Kidney (tissue), 14 donors: ENCODE data around the gene NUDT3. TPM values are rescaled to one million over a fixed set of nuclear protein-coding genes. Genes with fewer than 3 reads are reported as not detected.

Source experiments
- DNase-seq, 5 donors: peaks; one replicate each; pipeline ENCODE4 v3.0.0-alpha.2; 2013 to 2020
- FAIRE-seq: peaks from 2 replicates; lab custom pipeline; 2012; peaks lifted over from hg19 to GRCh38; lab: Jason Lieb, UNC
- H3K27ac ChIP-seq, 2 donors: one replicate each; pipeline ENCODE4 v1.7.0; 2013; ENCODE audit warnings: low read depth in 2 of 2, low read length in 2 of 2, inconsistent platforms in 1 of 2
- H3K27me3 ChIP-seq: one replicate; pipeline ENCODE4 v1.7.1; 2013; ENCODE audit warnings: low read length, inconsistent platforms; ENCODE audit not compliant: control insufficient read depth, insufficient read depth
- H3K36me3 ChIP-seq, 3 donors: one replicate each; pipeline versions ENCODE4 v1.7.0 to v1.7.1; 2013; ENCODE audit warnings: low read length in 3 of 3, control low read depth in 1 of 3, inconsistent platforms in 1 of 3; ENCODE audit not compliant: insufficient read depth in 3 of 3, control insufficient read depth in 2 of 3
- H3K4me1 ChIP-seq, 3 donors: one replicate each; pipeline versions ENCODE4 v1.7.0 to v1.7.1; 2013; ENCODE audit warnings: low read length in 3 of 3, inconsistent platforms in 1 of 3, low read depth in 1 of 3; ENCODE audit not compliant: control insufficient read depth in 2 of 3, insufficient read depth in 2 of 3
- H3K4me3 ChIP-seq, 3 donors: one replicate each; pipeline versions ENCODE4 v1.7.0 to v1.8.1; 2013; ENCODE audit warnings: low read length in 3 of 3, control low read depth in 1 of 3, inconsistent platforms in 1 of 3
- H3K9ac ChIP-seq, 3 donors: one replicate each; pipeline versions ENCODE4 v1.7.0 to v1.7.1; 2013; ENCODE audit warnings: low read length in 3 of 3, control low read depth in 1 of 3, inconsistent platforms in 1 of 3
- H3K9me3 ChIP-seq, 3 donors: one replicate each; pipeline versions ENCODE4 v1.7.0 to v1.7.1; 2013; ENCODE audit warnings: low read length in 3 of 3, control low read depth in 1 of 3, inconsistent platforms in 1 of 3; ENCODE audit not compliant: control insufficient read depth in 2 of 3, insufficient read depth in 1 of 3
- intact Hi-C: fragments of 100-400 bp; cut with DNase I; formaldehyde crosslinking; loops from one replicate; pipeline ENCODE4 v1.11.1; 2022
- polyA plus RNA-seq: library from polyadenylated mRNA; stranded (reverse); fragments of 350-450 nt; fragmentation: Illumina TruSeq; extraction: RNeasy Lipid Tissue Mini Kit (QIAGEN cat#74804); gene quantifications from one replicate; pipeline ENCODE4 v1.2.3, GENCODE V29; 2014; ENCODE audit warnings: low read depth, low replicate concordance; ENCODE audit not compliant: insufficient read depth
- total RNA-seq: library from RNA; stranded (reverse); fragmentation: NEBNext Ultra II Directional; extraction: Animal tissue kit (Norgen Biotek cat#: 25700); gene quantifications from one replicate; pipeline ENCODE4 v1.2.1, GENCODE V29; 2021
- TF ChIP-seq, protein P1 (sequence below): IDR thresholded peaks from 3 replicates; pipeline ENCODE4 v1.5.1; 2012; ENCODE audit warnings: mild to moderate bottlenecking, moderate library complexity, borderline replicate concordance; ENCODE audit not compliant: insufficient read depth; ENCODE audit errors: extremely low read depth
- donor health status: control.
- donor health status: control.
- donor health status: control.
- donor health status: control.
- donor health status: control.
- donor health status: DM: yes; HTN: yes; CAD: no.
- donor health status: Normal renal cell carcinoma (clear cell type).

NUDT3 gene
- total and polyA plus RNA-seq, 2 donors from 2014 or later: 17.7 to 53.8 TPM

DNA sequence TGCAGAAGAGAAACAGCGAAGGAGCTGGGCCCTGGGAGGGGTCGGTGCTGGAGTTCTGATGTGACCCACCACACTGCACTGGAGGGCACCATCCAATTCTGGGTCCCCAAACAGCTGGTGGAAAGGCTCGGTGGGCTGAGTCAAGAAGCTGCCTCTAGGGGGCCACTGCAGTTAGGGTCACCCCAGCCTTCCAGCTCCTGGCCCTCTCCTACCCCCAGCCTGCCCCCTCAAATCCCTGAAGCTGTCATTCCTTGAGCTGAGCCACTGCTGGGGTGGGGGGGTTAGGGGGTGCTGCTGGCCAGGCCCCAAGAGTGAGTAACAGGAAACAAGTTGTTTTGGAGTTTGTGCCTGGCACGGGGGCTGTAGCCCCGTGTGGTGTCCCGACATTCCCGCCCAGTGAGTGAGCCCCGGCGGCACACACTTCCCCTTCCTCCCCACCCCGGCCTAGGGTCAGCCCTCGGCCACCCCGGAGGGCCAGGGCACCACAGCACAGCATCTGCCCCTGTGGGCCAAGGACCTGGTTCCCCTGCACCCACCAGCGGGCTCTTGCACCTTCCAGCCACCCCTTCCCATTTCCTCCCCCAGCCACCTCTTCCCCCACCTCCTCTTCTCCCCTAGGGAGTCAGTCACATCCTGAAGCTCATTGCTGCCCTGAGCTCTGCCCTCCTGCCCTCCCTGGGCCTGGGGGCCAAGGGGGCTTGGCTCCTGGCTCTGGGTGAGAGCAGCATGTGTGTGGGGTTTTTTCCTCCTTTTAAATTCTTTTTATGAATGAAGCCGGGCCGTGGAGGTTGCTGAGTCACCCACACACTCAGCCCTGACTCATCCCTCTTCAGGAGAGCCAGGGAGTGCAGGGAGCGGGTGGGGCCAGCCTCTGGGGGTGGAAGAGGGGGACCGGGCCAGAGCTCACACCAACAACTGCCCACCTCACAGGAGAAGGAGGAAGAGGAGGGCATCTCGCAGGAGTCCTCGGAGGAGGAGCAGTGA is 148.3 kb downstream of the NUDT3 start:
- H3K27me3 ChIP-seq: no peaks in the 10 kb centered on the region
- no peak overlapping the region for H3K4me3 ChIP-seq
- H3K4me1 ChIP-seq: peaks cover 0 to 10% (median 0%) of the 10 kb centered on the region in 3 donors
- FAIRE-seq (no peak), DNase-seq (peak in 1 of 5 donors; percentile 89)
- no peaks in the 10 kb centered on the region for H3K9me3 ChIP-seq
- TF ChIP-seq, protein P1, sequence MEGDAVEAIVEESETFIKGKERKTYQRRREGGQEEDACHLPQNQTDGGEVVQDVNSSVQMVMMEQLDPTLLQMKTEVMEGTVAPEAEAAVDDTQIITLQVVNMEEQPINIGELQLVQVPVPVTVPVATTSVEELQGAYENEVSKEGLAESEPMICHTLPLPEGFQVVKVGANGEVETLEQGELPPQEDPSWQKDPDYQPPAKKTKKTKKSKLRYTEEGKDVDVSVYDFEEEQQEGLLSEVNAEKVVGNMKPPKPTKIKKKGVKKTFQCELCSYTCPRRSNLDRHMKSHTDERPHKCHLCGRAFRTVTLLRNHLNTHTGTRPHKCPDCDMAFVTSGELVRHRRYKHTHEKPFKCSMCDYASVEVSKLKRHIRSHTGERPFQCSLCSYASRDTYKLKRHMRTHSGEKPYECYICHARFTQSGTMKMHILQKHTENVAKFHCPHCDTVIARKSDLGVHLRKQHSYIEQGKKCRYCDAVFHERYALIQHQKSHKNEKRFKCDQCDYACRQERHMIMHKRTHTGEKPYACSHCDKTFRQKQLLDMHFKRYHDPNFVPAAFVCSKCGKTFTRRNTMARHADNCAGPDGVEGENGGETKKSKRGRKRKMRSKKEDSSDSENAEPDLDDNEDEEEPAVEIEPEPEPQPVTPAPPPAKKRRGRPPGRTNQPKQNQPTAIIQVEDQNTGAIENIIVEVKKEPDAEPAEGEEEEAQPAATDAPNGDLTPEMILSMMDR: peak; percentile 14
- intact Hi-C loops: loop anchor here (10.0 kb wide), 1 partner anchor 171 kb away; no protein-coding TSS in a partner anchor
- peak overlapping the region in 1 of 3 donors; percentile 7 for H3K9ac ChIP-seq
- H3K36me3 ChIP-seq: no peaks in the 10 kb centered on the region
- peak overlapping the region in 1 of 2 donors; percentile 9 for H3K27ac ChIP-seq

DNA sequence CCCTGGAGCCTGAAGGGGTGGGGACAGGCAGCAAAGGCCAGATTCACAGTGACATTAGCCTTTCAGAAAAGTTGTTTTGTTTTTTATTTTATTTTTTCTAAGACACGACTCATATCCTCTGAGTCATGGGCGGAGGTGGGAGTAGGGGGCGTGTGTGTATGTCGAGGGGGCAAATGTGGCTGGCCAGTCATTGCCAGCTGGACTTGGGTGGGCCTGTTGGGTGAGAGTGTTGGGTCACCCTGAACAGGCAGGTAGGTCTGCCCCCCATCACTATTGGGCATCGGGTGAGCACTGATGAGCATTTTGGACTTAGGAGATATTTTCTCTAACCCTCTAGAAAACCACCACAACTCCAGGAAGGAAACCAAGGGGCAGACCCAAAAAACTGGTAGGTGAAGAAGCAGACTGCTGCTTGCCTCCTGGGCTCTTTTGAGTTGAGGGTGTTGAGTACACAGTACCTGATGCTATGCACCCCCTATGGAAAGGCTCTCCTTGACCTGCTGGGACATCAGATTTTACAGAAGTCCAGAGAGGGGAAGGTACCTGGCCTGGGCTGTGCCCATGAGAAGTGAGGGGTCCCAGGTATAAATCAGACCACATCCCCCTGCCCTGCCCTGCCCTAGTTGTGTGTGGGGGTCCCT is 149.2 kb downstream of the NUDT3 start:
- Histone ChIP-seq H3K9ac (peak overlapping the region in 1 of 3 donors; percentile 7), H3K4me3 (no peak overlapping the region), H3K27me3 (no peaks in the 10 kb centered on the region), H3K36me3 (no peaks in the 10 kb centered on the region), H3K9me3 (no peaks in the 10 kb centered on the region), H3K27ac (no peak overlapping the region), H3K4me1 (peaks cover 0 to 6% (median 4%) of the 10 kb centered on the region in 3 donors)
- intact Hi-C loops: loop anchor here (10.0 kb wide), 1 partner anchor 172 kb away; no protein-coding TSS in a partner anchor
- DNase-seq: peak in 1 of 5 donors; percentile 47
- FAIRE-seq: no peak
- TF ChIP-seq, protein P1: no peak

- FAIRE-seq: no peak
- intact Hi-C loops: loop anchor here (10.0 kb wide), 1 partner anchor 172 kb away; no protein-coding TSS in a partner anchor
These were observed 150.0 kb downstream of the NUDT3 start for GRCh38 chr6:34242252-34243130.

More at GRCh38 chr6:34242252-34243130, 150.0 kb downstream of the NUDT3 start:
- H3K4me1 ChIP-seq: peaks cover 0 to 4% (median 2%) of the 10 kb centered on the region in 3 donors
- TF ChIP-seq, protein P1: no peak
- H3K27ac ChIP-seq: no peak overlapping the region
- H3K9me3 ChIP-seq: no peaks in the 10 kb centered on the region
- no peaks in the 10 kb centered on the region for H3K27me3 ChIP-seq
- no peaks in the 10 kb centered on the region for H3K36me3 ChIP-seq
- H3K9ac ChIP-seq: no peak overlapping the region
- H3K4me3 ChIP-seq: no peak overlapping the region
- peak in 1 of 5 donors; percentile 53 for DNase-seq
